NCI-H82 treated with DMSO at 0.1 percent for 48 hours (cell line): ENCODE measurements around the gene RASGEF1C.
"Not testable (repeated sequence)": the region's sequence is repeated elsewhere in the genome, so short reads cannot be mapped to it uniquely, and the experiment has no call there.

Experiments used
- DNase-seq: peaks from one replicate; lab custom pipeline; 2025; ENCODE audit not compliant: unreplicated experiment; lab: John Stamatoyannopoulos, UW

RASGEF1C gene

GRCh38 chr5:180211761-180212035, 2.7 kb upstream of the RASGEF1C start:
- no peak for DNase-seq

GRCh38 chr5:180210961-180211760, 2.1 kb upstream of the RASGEF1C start:
- no peak for DNase-seq

DNA sequence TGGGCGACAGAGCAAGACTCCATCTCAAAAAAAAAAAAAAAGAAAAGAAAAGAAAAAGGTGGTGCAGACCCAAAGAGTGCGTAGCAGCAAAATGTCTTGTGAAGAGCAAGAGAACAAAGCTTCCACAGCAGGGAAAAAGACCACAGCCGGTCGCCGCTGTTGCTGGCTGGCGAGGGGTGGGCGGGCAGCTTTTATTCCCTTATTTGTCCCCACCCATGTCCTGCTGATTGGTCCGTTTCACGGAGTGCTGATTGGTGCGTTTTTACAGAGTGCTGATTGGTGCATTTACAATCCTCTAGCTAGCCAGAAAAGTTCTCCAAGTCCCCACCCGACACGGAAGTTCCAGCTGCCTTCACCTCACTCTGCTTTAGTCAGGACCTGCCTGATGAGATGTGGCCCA, 1.1 kb upstream of the RASGEF1C start:
- not testable (repeated sequence) for DNase-seq

GRCh38 chr5:180208435-180209081, 453 bp downstream of the RASGEF1C start:
- DNase-seq: no peak

DNA sequence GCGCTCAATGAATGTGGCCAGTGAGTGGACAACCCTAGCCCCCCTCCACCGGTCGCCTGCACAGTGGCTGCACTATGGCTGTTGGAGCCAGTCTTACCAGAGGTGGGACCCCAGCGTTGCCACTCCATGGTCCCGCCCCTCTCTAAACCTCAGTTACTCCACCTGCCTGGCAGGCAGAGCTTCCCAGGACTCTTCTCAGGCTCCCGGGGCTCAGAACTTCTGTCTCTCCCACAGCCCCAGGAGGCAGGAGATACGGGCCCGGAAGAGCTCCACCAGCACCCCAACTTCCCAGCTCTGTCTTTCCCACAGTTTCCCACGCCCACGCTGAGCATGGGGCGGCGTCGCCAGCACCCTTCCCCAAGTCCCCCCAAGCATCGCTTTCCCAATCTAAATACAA, 975 bp downstream of the RASGEF1C start:
- no peak for DNase-seq

DNA sequence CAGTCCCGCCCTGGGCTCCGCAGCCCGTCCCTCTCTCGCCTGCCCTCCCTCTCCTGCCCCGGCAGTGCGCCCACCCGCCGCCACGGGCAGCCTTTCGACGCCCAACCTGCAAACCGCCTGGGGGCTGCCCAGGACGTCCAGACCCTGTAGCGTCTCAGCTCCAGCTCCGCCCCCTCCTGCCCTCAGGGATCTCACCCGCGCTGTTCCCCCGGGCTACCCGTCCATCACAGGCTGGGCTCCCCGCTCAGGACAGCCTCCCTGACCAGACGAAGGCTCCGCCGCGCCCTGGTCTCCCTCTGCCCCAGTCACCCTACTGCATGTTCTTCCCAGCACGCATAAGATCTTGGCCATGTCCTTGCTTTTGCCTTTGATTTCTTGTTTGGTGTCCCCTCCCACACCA, 1.4 kb downstream of the RASGEF1C start:
- DNase-seq: no peak

- no peak for DNase-seq
These were observed 2.0 kb downstream of the RASGEF1C start for GRCh38 chr5:180206993-180207392.

- DNase-seq: no peak
These were observed 3.1 kb downstream of the RASGEF1C start for GRCh38 chr5:180205916-180206315.

DNA sequence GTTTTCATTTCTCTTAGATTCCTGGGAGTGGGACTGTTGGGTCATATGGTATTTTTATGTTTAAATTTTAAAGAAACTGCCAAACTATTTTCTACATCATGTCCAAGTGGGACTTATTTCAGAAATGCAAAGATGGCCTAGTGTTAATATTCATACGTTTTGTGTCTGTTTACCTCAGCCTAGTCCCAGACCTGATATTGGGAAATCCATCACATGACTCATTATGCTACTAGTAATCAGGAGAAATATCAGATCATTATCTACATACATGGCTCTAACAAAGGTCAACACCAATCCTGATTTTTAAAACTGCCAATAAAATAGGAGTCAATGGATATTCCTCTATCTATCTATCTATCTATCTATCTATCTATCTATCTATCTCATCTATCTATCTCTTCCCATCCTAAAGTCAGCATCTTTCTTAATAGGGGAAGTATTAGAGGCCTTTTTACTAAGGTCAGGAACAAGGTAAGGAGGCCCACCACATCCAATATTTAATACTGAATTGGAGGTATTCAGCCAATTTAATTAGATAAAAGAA, 4.7 kb downstream of the RASGEF1C start:
- DNase-seq: no peak

DNA sequence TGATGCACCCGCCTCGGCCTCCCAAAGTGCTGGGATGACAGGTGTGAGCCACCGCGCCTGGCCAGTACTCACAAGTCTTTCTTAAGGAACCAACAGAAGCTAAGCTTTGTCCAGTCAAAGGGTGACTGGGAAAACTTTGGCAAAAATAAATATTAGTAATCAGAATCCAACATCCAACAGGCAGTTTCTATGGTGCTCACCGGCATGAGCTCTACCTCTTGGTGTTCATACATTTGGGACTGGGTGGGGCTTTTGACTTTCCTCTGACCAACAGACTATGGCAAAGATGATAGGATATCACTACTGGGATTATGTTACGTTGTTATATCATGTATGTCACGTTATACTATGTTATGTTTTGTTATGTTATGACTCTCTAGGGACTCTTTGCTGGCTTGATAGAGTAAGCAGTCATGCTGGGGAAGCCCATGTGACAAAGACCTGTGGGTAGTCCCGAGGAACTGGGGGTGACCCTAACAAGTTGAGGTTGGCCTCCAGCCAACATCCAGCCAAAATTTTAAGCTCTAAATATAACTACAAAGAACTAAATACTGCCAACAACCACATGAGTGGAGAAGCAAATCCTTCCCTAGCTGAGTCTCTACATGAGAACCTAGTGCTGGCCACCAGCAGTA, 6.0 kb downstream of the RASGEF1C start:
- DNase-seq: no peak

DNA sequence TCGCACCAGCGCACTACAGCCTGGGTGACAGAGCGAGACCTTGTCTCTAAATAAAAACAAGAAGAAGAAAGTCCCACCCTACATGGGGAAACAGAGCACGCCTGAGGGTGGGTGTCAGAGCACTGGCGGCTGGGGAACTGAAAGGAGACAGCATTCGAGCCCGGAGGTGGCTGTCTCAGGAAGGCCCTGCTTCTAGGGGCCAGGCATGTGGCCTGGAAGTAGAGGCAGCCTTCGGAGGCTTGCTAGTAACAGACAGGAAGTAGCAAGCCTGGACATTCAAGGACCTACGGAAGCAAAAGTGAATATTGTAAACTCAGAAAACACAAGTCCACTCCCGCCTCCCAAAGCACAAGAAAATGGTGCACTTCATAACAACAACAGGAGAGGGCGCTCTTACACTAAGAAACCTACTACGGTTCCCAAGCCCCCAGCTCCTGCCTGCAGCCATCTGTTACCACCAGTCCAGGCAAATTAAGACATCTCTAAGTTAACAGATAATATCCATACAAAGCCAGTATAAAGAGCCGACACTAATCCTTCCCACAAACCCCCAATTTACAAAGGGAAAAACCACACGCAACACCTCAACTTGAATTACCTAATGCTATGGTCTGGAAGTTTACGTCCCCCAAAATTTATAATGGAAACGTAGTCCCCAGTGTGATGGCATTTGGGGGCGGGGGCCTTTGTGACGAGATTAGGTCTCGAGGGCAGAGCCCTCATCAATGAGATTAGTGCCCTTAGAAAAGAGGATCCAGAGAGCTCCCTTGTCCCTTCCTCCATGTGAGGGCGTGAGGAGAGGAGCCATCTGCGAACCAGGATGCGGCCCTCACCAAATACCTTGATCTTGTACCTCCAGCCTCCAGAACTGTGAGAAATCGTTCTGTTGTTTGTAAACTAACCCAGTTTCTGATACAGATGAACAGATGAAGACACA, 7.7 kb downstream of the RASGEF1C start:
- peak; percentile 86 for DNase-seq

- DNase-seq: no peak
These were observed 9.6 kb downstream of the RASGEF1C start for GRCh38 chr5:180199390-180199789.

GRCh38 chr5:180198208-180198607, 10.8 kb downstream of the RASGEF1C start:
- DNase-seq: no peak

DNA sequence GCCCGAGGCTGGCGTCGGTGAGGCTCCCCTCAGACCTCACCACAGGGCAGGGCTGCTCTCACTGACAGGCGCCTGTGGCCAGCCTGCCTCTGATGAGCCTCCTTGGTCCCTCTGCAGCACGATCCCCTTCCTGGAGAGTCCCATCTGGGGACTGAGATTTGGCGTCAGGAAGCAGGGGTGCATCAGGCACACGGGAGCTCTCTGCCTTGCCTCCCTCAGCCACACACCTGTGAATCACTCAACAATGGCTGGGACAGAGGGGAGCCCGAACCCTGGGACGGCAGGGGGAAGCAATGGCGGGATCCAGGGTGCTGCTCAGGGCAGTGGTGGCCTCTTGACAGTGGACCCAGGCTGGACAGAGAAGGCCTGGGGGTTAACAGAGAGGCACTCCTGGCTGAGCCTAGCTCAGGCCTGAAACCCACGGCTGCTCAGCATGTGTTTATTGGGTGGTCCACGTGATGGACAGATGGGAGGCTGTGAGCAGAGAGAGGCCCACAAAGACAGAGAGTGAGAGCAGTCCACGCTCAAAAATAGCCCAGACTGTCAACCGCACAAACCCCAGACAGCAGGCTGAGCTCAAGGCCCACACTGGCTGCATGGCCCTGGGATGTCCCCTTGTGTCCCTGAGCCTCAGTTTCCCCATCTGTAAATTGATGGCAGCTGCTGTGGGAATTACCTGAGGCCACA, 11.9 kb downstream of the RASGEF1C start:
- DNase-seq: no peak

DNA sequence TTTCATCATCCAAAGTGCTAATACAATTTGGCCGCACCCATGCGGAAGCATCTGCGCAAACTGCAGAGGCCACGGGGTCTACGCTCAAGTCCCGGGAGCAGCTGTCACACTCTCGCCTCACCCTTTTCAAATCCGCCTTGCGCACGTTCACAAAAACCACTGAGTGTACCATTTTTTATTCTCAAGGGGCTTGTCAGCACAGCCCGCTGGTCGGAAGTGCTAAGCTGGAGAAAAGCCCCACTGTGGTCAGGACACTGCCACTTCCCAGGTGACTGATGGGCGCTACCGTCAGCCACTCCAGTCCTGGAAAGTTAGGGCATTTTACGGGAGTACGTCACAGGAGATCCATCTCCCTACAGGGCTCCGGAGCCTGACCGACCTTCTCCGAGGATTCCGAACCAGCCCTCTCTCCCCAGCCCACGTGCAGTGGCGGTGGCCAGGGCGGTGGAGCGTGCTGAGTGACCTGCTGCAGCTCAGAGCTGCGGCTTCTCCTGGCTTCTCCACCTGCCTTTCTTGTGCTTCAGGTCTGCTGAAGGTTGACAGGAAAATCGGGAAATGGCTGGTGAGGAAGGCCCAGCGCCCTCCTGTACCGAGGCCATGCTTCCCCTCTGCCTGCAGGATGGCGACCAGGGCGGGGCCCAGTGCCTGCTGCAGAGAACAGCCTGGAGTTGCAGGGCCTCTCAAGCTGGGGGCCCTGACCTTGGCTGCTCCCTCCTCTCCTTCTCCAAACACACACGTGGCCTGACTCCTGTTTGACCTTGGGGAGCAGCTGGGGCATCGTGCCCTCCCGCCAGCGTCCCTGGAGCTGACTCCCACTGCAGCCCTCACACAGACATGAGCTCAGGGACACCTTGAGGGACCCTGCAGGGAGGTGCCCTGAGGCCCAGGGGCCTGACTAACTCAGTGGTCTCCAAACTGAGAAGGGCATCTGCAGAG, 14.3 kb downstream of the RASGEF1C start:
- no peak for DNase-seq

DNA sequence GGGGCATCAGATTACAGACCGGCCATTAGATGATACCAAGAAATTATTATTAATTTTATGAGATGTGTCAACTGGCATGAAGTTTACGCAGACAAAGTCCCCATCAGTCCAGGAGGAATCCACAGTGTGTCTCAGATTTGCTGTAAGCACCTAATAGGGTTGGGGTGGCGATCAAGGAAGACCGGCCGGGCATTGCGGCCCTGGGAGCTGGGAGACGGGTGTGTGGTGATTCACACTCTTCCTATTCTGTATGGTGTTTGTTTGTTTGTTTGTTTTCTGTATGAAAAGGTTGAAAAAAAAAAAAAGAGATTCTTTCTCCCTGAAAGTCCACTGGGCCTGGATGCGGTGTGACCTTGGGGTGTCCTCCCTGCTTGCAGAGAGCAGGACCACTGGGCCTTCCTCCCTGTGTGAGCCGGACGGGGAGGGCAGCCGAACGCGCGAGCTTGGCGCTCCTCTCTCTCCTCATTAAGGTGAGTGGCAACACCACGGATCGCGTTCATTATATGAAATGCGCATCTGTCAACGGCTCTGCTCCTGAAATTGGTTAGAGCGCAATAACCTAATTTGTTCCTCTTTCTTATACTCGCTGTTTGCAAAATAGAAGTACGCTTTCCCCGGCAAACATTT, 15.1 kb downstream of the RASGEF1C start:
- DNase-seq: no peak

- DNase-seq: no peak
These were observed 17.3 kb downstream of the RASGEF1C start for GRCh38 chr5:180191716-180192115.

- no peak for DNase-seq
These were observed 21.2 kb downstream of the RASGEF1C start for GRCh38 chr5:180187767-180188166.

GRCh38 chr5:180180846-180181245, 28.2 kb downstream of the RASGEF1C start:
- no peak for DNase-seq
